ENCODE results near the gene ISG15. TPM values are rescaled to one million over a fixed set of nuclear protein-coding genes. Genes with fewer than 3 reads are reported as not detected.

Gene ISG15
- total RNA-seq, 1 experiment from 2014 or later = 140 TPM

- no peak for DNase-seq (ENCODE audit: low read depth, low spot score)
- ChIA-PET CTCF (interaction anchor here (1.0 kb wide), 1 partner anchor 14 kb away, joined by 4 read pairs; no protein-coding TSS in a partner anchor), POLR2A (interaction anchor here (0.6 to 1.0 kb wide), 2 partner anchors 14 to 41 kb away, joined by 3 read pairs; no protein-coding TSS in a partner anchor), RAD21 (ENCODE audit: low non-redundant PET in 1 of 2, low total read pairs in 2 of 2, uncharacterized antibody in 2 of 2, unreplicated experiment in 2 of 2) (no interaction called here)
- intact Hi-C loops (cut with micrococcal nuclease) = no loop called here
- Histone ChIP-seq H3K4me1 (ENCODE audit: control insufficient read depth in 1 of 2, insufficient read depth in 2 of 2, low read length in 2 of 2) (peaks cover 9 to 49% of the 10 kb centered on the region in 2 experiments; a peak in 3 of 4 replicates), H3K36me3 (ENCODE audit: control insufficient read depth in 1 of 2, insufficient read depth in 2 of 2, low read length in 2 of 2) (no peaks in the 10 kb centered on the region), H3K9me3 (ENCODE audit: control insufficient read depth in 1 of 2, insufficient read depth in 1 of 2, low read depth in 1 of 2, low read length in 2 of 2) (no peaks in the 10 kb centered on the region), H3K79me2 (ENCODE audit: insufficient read depth, low read length) (peaks cover 29% of the 10 kb centered on the region), H3K27me3 (ENCODE audit: insufficient read depth, low read length) (no peaks in the 10 kb centered on the region), H3K4me2 (ENCODE audit: low read length) (peak overlapping the region; percentile 98), H3K9me2 (ENCODE audit: insufficient read depth) (no peaks in the 10 kb centered on the region), H3K27ac (ENCODE audit: low read depth, low read length) (peak overlapping the region; percentile 99), H3K4me3 (replicated peaks in 1 of 2; ENCODE audit: low read depth in 1 of 2, low read length in 2 of 2) (peak overlapping the region; percentile 75 to 83), H3K9ac (ENCODE audit: low read length) (peak overlapping the region; percentile 100), H2AFZ (ENCODE audit: low read depth, low read length, poor library complexity, severe bottlenecking) (no peak overlapping the region), H4K20me1 (ENCODE audit: insufficient read depth) (peaks cover 8% of the 10 kb centered on the region; the same call in 1 of the 2 replicates)
- no TSS peak for BruUV-seq (replicated peaks)
- TF ChIP-seq TCF7L2 (IDR thresholded peaks at IDR 0.05; ENCODE audit: borderline replicate concordance, extremely low read depth, insufficient read depth, insufficient read length) = no peak
- TF ChIP-seq ATF3 (IDR thresholded peaks at IDR 0.05) = no peak
- no peak for TF ChIP-seq POLR2AphosphoS5 (IDR thresholded peaks at IDR 0.05; ENCODE audit: low read depth, low read length)
- TF ChIP-seq ZNF274 (IDR thresholded peaks at IDR 0.05; ENCODE audit: low read depth, low read length) = no peak
- no peak for TF ChIP-seq SIN3A (IDR thresholded peaks at IDR 0.05; ENCODE audit: low read depth)
- TF ChIP-seq, protein P1, sequence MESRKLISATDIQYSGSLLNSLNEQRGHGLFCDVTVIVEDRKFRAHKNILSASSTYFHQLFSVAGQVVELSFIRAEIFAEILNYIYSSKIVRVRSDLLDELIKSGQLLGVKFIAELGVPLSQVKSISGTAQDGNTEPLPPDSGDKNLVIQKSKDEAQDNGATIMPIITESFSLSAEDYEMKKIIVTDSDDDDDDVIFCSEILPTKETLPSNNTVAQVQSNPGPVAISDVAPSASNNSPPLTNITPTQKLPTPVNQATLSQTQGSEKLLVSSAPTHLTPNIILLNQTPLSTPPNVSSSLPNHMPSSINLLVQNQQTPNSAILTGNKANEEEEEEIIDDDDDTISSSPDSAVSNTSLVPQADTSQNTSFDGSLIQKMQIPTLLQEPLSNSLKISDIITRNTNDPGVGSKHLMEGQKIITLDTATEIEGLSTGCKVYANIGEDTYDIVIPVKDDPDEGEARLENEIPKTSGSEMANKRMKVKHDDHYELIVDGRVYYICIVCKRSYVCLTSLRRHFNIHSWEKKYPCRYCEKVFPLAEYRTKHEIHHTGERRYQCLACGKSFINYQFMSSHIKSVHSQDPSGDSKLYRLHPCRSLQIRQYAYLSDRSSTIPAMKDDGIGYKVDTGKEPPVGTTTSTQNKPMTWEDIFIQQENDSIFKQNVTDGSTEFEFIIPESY (IDR thresholded peaks at IDR 0.05; ENCODE audit: extremely low read depth, insufficient replicate concordance, low read length) = no peak
- TF ChIP-seq, protein P2, sequence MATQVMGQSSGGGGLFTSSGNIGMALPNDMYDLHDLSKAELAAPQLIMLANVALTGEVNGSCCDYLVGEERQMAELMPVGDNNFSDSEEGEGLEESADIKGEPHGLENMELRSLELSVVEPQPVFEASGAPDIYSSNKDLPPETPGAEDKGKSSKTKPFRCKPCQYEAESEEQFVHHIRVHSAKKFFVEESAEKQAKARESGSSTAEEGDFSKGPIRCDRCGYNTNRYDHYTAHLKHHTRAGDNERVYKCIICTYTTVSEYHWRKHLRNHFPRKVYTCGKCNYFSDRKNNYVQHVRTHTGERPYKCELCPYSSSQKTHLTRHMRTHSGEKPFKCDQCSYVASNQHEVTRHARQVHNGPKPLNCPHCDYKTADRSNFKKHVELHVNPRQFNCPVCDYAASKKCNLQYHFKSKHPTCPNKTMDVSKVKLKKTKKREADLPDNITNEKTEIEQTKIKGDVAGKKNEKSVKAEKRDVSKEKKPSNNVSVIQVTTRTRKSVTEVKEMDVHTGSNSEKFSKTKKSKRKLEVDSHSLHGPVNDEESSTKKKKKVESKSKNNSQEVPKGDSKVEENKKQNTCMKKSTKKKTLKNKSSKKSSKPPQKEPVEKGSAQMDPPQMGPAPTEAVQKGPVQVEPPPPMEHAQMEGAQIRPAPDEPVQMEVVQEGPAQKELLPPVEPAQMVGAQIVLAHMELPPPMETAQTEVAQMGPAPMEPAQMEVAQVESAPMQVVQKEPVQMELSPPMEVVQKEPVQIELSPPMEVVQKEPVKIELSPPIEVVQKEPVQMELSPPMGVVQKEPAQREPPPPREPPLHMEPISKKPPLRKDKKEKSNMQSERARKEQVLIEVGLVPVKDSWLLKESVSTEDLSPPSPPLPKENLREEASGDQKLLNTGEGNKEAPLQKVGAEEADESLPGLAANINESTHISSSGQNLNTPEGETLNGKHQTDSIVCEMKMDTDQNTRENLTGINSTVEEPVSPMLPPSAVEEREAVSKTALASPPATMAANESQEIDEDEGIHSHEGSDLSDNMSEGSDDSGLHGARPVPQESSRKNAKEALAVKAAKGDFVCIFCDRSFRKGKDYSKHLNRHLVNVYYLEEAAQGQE (IDR thresholded peaks at IDR 0.05; ENCODE audit: low read depth) = no peak
- TF ChIP-seq SRF (IDR thresholded peaks at IDR 0.05; ENCODE audit: low read depth) = no peak
- TF ChIP-seq, protein P3, sequence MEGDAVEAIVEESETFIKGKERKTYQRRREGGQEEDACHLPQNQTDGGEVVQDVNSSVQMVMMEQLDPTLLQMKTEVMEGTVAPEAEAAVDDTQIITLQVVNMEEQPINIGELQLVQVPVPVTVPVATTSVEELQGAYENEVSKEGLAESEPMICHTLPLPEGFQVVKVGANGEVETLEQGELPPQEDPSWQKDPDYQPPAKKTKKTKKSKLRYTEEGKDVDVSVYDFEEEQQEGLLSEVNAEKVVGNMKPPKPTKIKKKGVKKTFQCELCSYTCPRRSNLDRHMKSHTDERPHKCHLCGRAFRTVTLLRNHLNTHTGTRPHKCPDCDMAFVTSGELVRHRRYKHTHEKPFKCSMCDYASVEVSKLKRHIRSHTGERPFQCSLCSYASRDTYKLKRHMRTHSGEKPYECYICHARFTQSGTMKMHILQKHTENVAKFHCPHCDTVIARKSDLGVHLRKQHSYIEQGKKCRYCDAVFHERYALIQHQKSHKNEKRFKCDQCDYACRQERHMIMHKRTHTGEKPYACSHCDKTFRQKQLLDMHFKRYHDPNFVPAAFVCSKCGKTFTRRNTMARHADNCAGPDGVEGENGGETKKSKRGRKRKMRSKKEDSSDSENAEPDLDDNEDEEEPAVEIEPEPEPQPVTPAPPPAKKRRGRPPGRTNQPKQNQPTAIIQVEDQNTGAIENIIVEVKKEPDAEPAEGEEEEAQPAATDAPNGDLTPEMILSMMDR (IDR thresholded peaks at IDR 0.05 in 2 of 3, conservative IDR thresholded peaks at IDR 0.05 in 1 of 3; ENCODE audit: borderline replicate concordance in 1 of 3, insufficient read depth in 1 of 3, low read depth in 2 of 3, low read length in 2 of 3) = no peak
- TF ChIP-seq CEBPB (IDR thresholded peaks at IDR 0.05; ENCODE audit: low read depth) = no peak
- TF ChIP-seq, protein P4, sequence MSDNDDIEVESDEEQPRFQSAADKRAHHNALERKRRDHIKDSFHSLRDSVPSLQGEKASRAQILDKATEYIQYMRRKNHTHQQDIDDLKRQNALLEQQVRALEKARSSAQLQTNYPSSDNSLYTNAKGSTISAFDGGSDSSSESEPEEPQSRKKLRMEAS (IDR thresholded peaks at IDR 0.05) = no peak
- TF ChIP-seq POLR2A (IDR thresholded peaks at IDR 0.05; ENCODE audit: borderline replicate concordance, extremely low read depth, insufficient read depth, insufficient read length) = no peak
- no peak for TF ChIP-seq EZH2phosphoT487 (IDR thresholded peaks at IDR 0.05; ENCODE audit: borderline replicate concordance)
- TF ChIP-seq YY1 (IDR thresholded peaks at IDR 0.05; ENCODE audit: extremely low read depth, insufficient replicate concordance, low read depth, low read length) = no peak
- no peak for TF ChIP-seq SP1 (IDR thresholded peaks at IDR 0.05; ENCODE audit: low read depth)
- TF ChIP-seq JUND (IDR thresholded peaks at IDR 0.05) = no peak
- TF ChIP-seq ZFX (IDR thresholded peaks at IDR 0.05) = no peak
- TF ChIP-seq RAD21 (IDR thresholded peaks at IDR 0.05; ENCODE audit: low read depth) = no peak
- no peak for TF ChIP-seq EGR1 (IDR thresholded peaks at IDR 0.05; ENCODE audit: low read depth)
- ATAC-seq = no peak
These were observed 15.1 kb upstream of the ISG15 start for GRCh38 chr1:997993-998744.
